Panc1 (cell line): ENCODE results near the gene MPL.

Experiments
- CTCF ChIP-seq: fragments of 450-650 bp; IDR thresholded peaks from 2 replicates; pipeline ENCODE4 v1.5.1; 2017; ENCODE audit warnings: mild to moderate bottlenecking
- POLR2AphosphoS5 ChIP-seq: IDR thresholded peaks from 2 replicates; pipeline ENCODE4 v1.6.1; 2012; ENCODE audit warnings: mild to moderate bottlenecking, low read depth, low read length, moderate library complexity
- REST ChIP-seq, 2 experiments: IDR thresholded peaks; 2 replicates each; pipeline ENCODE4 v1.6.1; 2011 to 2012; ENCODE audit warnings: low read depth in 2 of 2, control low read depth in 1 of 2, low read length in 1 of 2, mild to moderate bottlenecking in 1 of 2, moderate library complexity in 1 of 2; ENCODE audit not compliant: insufficient read depth in 1 of 2
- SIN3A ChIP-seq: IDR thresholded peaks from 2 replicates; pipeline ENCODE4 v1.6.1; 2012; ENCODE audit warnings: low read depth, mild to moderate bottlenecking, low read length, moderate library complexity, borderline replicate concordance; ENCODE audit not compliant: insufficient read depth
- TCF7L2 ChIP-seq: IDR thresholded peaks from 2 replicates; pipeline ENCODE4 v1.6.1; 2011; ENCODE audit warnings: mild to moderate bottlenecking, low read depth, low read length, inconsistent platforms

- TF ChIP-seq CTCF: no peak
- no peak for TF ChIP-seq POLR2AphosphoS5
- TF ChIP-seq SIN3A: no peak
- TF ChIP-seq TCF7L2: no peak
- TF ChIP-seq REST (IDR thresholded peaks at IDR 0.05; ENCODE audit: insufficient read depth in 1 of 2, low read depth in 2 of 2, low read length in 1 of 2): no peak
Measured at GRCh38 chr1:43331688-43332087, 5.9 kb upstream of the MPL start.
